ENCODE data around the gene LENEP.

The LENEP gene, protein sequence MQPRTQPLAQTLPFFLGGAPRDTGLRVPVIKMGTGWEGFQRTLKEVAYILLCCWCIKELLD

DNA sequence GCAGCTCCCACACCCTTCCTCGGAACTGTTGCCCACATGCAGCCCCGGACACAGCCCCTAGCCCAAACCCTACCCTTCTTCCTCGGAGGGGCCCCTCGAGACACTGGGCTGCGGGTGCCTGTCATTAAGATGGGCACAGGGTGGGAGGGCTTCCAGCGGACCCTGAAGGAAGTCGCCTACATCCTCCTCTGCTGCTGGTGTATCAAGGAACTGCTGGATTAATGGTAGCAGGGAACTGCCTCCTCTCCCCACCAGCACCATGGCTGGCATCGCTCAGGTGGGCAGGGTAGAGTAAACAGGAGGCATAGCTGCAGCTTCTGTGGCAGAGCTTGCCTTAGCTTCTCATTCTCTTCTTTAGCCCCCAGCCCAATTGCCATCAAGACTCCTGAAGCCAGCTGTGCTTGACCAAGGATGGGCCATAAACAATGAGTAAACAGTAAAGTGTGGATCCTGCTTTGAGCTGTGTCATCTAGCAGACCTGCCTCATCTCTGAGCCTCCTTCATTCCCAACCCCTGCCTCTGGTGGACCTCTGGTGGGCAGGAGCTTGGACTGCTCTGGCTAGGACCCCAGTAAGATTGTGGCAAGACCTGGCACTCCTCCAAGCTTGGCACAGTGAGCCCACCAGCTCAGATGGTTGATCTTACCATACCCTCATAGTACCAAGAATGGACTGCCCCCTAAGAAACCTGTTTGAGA is at the start of gene LENEP:
Gene LENEP (plus strand): TSS at position 15 of the 697 bp plus-strand sequence. CDS start 22 bp downstream, at position 37.
- no peak for DNase-seq (ENCODE audit: low read depth)

DNA sequence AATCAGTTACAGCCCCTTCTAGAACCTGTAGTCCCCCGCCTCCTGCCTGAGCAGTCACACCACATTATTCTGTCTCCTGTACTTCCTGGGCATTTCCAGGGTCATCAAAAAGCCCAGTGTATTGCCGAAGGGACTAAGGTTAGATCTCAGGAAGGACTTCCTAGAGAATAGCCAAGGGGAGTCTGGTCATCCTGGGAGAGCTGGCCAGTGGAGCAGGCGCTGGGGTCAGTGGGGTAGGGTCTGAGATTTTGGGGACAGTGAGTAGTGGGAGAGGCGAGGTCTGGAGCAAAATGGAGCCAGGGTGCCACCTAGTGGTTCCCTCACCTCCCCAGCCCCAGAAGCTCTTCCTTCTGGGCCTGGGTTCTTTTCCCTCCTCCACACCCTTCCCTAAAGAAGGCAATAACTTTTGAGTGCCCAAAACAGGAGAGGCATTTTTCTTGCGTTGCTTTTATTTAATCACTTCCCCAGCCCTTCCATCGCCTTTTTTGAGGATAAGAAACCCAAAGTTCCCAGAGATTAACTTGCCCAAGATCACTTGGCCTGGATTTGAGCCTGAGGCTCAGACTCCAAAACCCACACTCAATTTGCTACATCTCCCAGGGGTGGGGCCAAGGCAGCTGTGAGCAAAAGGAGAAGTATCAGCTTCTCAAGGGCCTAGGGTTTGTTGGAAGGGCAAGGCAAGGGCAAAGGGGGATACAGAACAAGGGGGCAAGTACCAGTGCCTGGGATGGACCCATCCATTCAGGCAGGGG is 49.6 kb upstream of the LENEP start:
- DNase-seq (ENCODE audit: low read depth): no peak

DNA sequence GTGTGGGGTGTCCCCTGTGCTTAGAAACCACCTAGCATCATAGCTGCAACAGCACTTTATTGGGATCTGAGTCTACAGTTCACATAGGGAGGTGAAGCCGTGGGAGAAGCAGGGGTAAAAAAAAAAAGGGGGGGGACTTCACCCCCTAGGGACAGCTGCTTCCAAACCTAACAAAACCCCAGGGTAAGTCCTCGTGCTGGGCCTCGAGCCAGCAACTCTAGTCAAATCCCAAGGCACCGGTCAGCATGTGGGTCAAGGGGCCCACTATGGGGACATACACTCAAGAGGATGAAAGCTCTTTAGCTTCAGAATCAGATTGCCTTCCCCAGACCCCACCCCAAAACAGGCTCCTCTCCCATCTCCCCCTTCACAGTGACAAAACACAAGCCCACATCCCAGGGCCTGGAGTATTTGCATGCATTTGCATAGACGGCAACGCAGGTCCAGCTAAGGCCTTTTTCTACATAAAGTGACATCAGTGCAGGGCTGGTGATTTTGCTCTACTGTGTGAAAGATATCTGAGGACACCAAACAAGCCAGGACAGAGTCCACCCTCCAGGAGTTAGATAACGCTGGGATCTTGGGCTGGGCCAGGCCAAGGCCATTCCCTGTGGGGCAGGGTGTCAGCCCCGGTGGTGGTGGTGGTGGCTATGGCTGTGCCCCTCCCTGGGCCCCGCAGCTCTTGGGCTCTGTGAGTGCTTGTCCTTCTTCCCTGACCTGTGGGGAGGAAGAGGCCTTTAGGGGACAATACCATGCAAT is 48.8 kb upstream of the LENEP start:
- DNase-seq (ENCODE audit: low read depth): no peak

DNA sequence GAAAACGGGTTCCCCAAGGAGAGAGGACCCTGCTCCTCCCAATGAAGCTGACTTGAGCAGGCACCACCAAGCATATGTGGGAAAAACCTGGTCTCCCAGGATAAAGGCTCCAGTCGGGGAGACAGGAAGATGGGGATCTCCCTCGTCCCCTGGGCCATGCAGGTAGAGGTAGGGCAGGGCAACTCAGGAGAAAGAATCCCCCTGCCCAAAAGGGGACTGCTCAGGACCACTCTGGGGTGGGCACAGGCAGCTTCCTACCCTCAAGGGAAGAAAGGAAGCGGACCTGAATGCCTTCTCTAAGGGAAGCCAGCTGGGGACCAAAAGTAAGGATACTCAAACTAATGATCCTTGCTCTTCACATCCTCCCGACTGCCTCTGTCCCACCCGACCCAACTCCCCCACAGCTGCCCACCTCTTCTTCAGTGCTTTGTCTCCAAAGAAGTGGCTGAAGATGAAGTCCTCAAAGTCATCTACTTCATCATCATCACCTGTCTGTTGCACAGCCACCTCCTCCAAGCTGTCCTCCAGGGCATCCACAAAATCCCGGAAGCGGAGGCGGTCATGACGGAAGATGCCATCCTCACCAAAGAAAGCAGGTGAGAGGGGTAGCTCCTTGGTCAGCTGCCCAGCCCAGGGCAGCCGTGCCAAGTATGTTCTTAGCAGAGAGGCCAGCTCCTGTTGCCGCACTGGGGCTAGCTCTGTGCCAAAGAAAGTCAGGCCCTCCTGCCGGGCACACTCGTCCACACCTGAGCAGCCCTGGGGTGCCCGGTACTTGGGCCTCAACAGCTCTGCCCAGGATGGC is 48.0 kb upstream of the LENEP start:
- no peak for DNase-seq (ENCODE audit: low read depth)

DNA sequence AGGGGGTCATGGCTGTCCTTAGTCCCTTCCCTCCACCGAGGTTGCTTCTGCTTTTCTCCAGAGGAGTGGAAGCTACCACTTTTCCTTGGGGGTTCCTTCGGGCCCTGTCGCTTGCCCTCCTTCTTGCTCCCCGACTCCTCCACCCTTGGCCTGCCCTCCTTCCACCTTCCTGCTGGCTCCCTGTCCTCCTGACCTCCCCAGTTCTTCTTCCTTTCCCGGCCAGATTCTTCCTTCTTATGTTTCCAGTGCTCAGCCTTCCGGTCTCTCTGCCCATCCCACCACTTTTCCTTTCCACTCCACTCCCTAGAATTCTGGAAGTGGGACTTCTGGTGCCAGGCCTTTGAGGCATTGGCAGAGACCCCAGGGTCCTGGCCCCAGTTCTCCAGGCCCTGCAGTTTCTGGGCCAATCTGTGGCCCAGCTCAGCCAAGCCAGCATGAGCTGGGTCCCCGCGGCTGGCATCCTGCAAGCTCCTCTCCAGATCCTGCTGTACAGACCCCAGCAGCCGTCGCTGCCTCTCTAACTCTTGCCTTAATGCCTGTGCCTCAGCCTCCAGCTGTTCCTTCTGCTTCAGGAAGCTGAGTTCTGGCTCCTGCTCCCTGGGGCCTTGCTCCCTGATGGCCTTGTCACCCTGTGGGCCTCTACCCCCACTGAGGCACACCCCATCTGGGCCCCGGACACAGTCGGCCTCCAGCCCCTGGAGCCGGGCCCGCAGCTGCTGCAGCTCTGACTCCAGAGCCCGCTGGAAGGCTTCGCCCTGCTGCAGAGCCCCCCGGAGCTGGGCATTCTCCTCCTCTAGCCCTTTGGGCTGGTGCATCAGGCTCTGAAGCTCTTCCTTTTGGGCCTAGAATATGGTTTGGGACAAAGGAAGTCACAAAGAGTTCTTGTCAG is 47.2 kb upstream of the LENEP start:
- DNase-seq (ENCODE audit: low read depth): no peak

DNA sequence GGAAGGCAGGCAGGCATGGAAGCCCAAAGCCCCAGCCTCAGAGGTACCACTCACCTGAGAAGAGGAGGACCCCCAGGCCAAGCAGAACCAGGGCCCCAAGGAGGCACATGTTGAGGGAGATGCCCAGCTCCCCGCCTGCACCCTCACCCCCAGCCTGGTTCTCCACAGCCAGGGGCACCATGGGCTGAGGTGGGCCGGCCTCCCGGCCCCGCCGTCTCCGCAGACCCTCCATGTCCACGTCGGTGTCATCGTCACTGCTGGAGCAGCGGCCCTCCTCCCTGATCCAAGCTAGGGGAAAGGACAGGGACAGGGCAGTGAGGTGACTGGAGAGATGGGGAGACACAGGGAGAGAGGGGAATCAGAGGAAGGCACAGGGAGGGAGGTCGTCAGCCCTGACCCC is 45.3 kb upstream of the LENEP start:
- DNase-seq (ENCODE audit: low read depth): no peak

DNA sequence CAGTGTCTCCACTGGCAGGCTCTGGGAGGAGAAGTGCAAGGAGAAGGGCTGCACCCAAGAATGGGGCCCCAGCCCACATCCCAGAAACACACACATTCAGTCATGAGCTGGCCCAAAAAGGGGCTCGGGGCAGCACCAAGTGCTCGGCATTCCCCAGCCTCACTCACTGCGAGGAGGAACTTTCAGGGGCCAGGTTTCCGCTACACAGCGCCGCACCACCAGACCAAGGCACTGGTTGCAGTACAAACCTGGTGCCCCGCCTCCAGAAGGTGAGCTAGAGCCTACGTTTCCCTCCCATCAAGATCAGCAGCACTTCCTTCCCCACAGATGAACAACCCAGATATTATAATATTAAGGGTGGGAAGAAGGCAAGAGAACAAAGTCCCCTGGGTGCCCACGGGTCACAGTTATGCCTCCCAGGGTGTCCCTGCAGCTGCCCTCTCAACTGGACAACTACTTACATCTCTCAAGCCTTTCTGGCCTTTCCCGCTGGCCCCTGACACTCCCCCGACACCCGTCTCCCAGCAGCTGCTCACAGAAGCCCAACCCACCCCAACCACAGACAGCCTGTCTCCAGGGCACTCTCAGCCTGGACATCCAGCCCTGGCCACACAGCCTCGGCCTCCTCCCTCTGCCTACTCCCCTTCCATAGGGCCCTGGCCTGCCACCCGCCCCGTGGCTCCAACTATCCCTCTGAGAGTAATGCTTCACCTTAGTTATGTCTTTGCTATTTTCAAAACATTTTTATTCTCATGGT is 41.3 kb upstream of the LENEP start:
- DNase-seq (ENCODE audit: low read depth): no peak

DNA sequence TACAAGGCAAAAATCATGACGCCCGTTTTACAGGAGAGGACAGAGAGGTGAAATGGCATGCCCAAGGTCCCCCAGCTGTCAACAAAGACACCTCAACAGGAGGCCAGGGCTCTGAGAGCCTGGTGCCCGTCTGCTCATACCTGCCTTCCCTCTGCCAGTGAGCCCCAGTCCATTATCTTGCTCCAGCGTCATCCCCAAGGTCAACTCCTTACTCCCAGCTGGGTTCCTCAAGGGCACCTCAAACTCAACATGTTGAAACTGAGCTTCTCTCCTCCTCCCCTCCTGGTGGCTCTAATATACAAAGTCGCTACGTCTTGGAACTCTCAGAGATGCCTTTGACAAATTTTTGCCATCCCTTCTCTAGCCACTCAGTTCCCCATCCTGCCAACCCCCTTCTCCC is 40.7 kb upstream of the LENEP start:
- no peak for DNase-seq (ENCODE audit: low read depth)

DNA sequence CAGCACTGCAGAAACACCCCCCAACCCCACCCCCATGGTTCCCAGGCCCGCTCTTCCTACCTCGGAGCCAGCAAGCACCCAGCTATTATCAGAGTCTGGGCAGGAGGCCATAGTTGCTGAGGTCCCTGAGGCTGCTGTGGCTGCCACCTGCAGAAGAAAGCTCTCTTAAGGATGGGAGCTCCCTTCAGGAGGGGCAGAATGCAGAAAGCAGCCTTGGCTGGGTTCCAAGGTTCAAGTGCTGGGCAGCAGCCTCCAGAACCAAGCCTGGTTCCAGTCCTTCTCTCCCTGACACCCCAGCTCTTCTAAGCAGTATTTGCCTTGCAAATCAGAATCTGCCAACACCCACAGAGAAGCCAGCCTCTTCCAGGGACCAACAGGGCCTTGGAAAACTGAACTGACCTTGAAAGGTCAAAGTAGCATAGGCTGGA is 39.8 kb upstream of the LENEP start:
- no peak for DNase-seq (ENCODE audit: low read depth)

DNA sequence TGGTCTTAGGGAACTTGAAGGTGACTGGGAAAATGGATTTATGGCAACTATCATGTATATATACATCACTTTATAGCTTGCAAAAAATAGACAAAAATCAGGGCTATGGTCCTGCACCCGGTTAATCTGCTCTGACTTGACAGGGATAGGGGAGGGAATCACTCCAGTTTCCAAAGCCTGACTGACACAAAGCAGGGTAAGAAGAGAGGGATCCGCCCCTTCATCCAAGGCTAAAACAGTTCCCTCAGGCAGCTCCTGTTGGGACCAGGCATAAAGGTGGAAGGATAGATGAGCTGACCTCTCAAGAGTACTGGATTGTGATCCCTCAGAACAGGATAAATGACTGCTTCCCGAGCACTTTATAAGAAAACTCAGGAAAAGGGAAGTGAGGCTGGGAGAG is 38.8 kb upstream of the LENEP start:
- DNase-seq (ENCODE audit: low read depth): no peak

DNA sequence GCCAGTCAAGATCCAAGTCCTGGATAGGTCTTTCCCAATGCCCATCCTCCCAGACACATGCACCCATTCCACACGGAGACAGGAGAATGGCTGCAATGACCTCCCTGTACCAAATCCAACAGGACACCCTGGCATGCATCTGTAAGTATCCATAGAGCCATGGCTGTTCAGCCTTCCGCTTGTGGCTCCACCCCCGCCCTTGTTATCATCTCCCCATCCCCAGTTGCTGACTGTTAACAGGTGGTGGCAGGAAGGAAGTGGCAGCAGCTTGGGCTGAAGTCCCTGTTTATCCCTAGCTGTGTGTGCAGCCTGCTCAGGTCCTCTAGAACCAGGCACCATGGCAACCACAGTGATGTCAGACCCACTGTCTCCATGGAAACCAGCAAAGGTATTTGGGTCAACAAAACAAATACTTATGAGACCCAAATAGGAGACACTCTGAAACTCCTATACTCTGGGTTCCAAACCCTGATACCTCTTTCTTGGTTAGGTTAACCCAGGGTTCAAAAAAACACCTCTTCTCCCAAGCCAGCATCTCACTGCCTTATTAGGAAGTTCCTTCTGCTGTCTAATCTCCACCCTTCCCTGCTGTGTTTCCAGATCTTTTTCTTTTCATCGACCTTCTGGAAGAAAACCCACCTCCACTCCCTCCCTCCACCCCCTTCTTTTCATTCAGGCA is 38.2 kb upstream of the LENEP start:
- DNase-seq (ENCODE audit: low read depth): peak; percentile 74

DNA sequence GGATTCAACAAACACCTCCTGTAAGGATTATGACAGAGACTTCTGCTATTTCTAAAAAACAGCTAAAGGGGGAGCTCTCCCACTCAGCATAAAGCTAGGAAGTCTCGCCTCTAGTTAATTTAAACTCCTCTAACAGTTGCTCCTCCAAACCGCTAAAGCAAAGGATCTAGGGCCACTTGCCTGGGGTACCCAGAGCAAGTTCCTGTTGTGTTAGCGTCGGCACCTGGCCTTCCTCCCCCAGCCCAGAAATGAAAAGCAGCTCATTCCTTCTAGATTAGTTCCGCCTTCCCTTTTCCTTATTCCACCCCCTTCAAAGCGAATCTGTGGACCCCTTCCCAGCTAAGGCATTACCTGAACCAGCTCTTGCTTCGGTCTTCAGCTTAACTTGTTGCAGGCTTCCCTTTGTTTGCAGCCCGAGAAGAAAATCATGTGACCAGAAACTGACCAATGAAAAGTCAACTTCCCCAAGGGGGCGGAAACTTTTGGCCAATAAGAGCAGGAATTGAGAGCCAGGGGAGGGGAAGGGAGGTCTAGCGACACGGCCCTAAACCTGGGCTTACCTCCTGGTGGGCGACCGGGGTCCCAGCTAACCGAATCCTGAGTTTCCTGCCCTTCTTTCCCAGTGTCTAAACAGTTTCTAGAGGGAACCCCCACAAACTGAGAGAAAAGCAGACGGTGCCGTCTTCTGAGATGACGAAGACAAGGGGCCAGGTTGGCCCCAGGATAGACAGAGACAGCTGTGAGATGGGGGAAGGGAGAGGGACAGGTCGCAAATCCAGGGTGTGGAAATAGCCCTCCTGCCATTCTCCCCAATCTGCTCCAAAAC is 37.5 kb upstream of the LENEP start, which contains the start of gene PBXIP1:
Gene PBXIP1 (minus strand): TSS at position 382 of the 826 bp plus-strand sequence. CDS start 2,378 bp downstream, outside the sequence.
- DNase-seq (ENCODE audit: low read depth): peak; percentile 74

DNA sequence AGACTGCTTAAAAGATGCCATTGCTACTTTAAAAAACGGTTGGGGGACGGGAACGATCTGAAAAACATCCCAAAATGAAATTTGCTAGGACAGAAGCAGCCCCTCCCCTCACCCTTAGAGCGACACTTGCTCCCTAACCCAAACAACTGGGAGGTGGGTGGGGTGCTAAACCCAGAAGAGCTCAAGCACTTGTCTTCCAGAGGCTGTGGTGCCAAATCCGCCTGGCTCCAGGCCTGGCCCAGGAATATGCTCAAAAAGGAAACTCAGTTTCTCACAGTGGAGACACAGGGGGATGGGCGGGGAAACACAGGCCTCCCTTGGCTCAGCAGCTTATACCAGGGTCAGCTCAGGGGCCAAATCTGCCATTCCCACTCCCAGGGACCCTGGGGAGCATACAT is 36.8 kb upstream of the LENEP start:
- DNase-seq (ENCODE audit: low read depth): no peak

DNA sequence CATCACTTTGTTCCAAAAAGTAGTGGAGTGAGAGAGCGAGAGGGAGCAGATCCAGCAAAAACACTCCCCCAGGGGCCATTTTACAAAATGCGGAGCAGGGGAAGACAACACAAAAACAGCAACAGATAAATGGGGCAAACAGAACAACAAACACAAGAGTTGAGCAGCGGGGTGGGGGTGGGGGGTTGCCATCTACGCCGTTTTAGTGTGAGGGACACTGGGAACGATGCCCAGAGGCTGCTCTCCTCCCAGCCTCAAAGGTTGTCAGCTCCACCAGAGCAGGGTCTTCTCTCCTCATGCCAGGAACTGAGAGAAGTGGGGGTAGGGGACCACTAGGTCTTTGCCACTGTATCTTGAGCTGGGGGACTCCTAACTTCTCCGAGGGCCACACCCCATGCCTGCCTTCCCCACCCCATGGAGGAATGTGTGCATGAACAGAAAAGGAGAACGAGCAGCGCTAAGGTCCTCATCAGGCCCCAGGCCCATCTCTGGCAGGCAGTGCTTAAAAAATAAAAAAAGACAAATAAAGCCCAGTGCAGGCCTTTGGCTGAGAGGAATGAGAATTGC is 36.2 kb upstream of the LENEP start:
- no peak for DNase-seq (ENCODE audit: low read depth)

DNA sequence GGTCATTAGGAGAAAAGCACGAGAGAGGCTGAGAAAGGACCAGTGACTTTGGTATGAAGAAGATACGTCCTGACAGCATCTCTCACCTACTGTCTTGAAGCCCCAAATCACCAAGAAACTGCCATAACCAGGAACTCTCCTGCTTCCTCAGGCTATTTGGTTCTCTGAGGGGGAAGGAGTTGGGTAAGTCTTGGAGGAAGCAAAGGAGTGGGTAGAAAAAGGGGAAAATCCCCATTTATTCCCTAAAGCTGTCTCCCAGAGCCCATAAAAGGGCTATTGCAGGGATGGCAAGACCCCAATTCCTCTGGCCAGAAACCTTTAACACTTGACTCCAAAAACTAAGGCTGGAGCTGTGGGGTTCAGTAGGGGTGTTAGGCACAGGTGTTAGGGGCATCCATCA is 35.4 kb upstream of the LENEP start:
- no peak for DNase-seq (ENCODE audit: low read depth)

DNA sequence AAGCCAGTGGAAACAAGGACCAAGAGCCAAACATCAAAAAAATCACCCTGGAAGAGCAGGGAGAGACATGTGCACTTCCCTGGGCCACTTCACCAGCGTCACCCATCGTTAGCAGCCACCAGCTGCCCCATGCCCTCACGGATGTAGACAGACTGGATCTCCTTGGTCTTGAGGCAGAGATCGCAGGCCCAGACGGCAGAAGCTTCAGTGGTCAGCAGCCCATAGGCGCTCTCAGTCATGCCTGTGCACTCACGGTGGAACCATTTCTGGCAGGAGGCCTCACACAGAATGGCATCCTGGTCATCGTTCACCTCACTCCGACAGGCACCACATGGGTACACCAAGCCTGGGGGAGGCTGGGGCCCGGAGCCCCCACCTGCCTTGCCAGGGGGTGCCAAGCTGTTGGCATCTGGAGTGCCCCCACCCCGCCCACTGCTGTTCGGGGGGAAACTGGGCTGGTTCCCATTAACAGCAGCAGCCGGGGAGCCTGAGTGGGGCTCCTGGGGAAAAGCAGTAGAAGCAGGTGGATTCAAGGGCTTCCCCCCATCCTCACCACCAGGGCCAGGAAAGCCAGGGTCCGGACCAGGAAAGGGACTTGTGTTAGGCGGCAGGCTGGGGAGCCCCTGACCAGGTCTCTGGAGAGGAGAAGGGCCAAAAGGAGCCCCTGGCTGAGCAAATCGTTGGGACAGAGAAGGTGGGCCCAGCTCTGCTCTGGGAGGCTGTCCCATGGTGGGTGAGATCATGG is 34.5 kb upstream of the LENEP start:
- DNase-seq (ENCODE audit: low read depth): no peak

DNA sequence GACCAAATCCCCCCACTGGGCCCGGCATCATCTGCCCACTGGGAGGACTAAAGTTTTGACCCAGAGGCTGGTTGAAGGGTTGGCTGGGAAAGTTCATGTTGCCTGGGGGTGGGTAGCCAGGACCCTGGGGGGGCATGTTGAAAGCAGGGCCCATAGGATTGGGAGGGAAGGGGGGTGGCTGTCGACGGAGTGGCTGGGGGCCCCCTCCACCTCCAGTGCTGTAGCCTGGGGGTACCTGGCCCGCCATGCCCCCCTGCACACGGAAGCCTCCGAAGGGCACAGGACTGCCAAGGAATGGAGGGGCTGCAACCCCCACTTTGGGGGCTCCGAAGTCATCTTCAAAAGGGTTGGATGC is 34.0 kb upstream of the LENEP start:
- DNase-seq (ENCODE audit: low read depth): no peak

Data from activated gamma-delta T cell treated with anti-CD3 and anti-CD28 coated beads, Interleukin-2, amount 50 U/mL, for 16 hours (primary cell).